HG02884 (cell line): ENCODE data around the gene SRRD.
A peak's percentile ranks its signal among the peaks of the same experiment; 100 is the strongest.
"Not testable (repeated sequence)": the region's sequence is repeated elsewhere in the genome, so short reads cannot be mapped to it uniquely, and the experiment has no call there.

Experiments
- ATAC-seq: cut with Tn5 transposase; IDR thresholded peaks from one replicate; pipeline ENCODE4 v1.9.1; 2021; ENCODE audit warnings: mild to moderate bottlenecking, moderate library complexity; ENCODE audit not compliant: unreplicated experiment

The SRRD gene, protein sequence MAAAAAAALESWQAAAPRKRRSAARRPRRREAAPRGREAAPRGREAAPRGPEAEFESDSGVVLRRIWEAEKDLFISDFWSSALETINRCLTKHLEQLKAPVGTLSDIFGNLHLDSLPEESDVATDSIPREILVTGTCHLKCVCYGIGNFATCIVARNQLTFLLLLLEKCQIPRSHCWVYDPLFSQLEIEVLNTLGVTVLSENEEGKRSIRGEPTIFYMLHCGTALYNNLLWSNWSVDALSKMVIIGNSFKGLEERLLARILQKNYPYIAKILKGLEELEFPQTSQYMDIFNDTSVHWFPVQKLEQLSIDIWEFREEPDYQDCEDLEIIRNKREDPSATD

DNA sequence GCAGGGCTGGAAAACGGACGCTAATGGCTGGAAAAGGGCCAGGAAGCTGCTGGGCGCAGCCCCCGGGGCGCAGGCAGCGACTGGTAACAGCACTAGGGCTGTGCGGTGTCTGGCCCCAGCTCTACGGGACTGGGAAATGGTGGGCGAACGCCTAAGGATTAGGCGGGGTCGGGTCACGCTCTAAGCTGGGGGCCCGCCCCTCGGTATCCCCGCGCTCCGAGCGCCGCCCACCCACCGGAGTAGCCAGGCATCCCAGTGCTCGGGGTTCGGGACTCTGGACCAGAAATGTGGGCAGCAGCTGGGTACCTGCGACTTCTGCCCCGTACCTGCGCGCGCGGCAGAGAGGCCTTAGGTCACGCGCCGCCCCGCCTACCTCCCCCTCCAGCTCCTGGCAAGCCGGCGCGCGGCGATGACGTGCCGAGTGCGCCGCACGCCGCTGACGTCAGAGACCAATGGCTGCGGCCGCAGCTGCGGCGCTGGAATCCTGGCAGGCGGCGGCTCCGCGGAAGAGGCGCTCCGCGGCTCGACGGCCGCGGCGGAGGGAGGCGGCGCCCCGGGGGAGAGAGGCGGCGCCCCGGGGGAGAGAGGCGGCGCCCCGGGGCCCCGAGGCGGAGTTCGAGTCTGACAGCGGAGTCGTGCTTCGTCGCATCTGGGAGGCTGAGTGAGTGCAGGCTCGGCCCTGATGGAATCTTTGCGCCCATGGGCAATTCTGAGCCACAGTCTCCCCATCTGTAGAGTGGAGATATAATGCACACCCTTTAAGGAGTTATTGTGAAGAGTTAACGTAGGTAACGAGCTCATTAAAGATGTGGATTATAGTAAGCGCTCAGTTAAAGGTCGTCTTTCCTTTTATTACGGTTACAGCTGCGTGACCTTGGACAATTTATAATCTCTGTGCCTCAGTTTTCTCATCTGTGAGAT is at the start of gene SRRD, which contains the start of gene HPS4:
Gene SRRD, plus strand, starts transcription at position 439 of the 921 bp plus-strand sequence. Its CDS starts 14 bp downstream, at position 453.
Gene HPS4, minus strand, starts transcription at position 345 of the 921 bp plus-strand sequence. CDS start 2,021 bp downstream, outside the sequence.
- peak; percentile 64 for ATAC-seq

DNA sequence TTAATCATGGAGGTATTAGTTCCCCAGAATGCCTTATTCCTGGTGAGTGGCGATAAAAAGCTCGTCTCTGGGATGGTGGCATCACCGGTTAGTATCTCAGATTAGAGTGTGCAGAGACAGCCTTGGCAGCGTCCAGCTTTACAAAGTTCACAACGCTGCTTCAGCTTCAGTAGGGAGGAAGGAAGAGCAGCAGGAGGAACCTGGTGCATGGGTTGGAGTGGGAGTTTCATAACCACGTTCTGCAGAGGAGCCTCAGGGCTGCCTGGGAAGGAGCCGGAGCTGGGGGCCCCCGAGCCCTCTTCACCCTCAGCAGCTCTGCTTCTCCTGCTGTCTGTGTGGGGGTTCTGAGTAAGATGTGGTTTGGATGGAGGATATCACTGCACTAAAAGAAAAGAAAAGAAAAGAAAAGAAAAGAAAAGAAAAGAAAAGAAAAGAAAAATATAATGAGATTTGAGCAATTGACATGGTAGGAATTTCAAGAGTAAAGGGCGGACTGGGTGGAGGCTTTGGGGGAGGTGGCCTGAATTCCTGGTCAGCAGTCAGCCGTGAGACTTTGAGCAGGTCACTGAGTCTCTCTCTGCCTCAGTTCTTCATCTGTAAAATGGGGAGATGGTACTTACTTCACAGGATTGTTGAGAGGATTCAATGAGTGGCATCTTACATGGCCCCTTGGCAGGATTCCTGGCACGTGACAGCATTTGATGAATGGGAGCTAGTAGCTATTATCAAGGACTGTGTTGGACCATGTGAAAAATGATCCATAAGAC is 48.2 kb upstream of the SRRD start:
- ATAC-seq = no peak

DNA sequence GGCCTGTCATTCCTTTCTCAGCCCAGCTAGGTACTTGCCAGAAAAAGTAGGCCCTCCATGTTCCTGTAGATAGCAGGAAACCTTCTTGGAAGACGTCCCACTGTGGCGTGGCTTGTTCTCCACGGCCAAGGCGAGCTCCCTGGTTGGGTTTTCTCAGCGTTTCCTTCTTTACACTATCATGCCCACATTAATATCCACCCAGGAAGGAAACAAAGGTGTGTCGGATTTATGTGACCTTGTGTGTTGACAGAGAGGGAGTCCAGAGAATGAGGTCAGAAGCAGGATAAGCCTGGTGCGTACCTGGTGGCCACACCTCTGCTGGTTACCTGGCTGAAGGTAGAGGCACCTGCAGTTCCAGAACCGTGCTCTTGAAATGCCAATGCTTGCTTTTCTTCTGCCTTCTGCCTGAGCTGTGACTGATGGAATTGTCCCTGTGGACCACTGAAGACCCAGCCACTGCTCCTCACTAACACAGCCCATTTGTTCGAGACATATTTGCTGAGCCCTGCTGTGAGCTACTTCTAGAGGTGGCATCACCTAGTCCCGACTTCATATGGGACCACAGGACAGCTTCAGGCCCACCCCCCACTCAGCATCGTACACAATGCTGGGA is 46.7 kb upstream of the SRRD start:
- ATAC-seq = no peak

DNA sequence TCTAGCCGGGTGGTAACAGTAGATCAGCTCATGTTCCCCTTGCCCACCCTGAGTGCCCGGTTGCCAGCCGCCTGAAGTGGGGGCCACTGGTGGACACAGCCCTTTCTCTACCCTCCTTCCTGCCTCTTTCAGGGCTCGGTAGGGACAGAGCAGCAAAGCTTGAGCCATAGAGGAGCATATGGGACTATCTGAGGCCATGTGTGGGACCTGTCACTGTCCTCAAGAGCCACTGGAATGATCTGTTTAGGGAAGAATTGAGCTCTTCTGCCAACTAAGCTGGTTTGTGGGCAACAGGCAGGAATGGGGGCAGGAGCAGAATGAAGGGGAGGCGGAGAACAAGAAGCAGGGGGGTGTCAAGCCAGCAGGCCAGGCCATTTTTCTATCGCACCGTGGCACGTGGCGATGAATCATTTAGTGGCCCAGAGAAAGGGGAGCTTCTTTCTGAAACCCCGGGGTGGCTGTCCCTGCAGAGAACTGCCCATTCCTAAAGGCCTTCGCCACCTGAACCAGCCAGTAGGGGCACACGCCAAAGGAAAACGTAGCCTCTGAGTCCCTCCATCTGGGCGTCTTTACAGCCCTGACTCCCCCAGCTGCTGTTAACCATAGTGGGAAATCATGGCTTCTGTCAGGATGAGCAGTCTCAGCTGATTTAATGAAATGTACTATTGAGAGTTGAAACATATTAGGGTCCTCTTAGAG is 45.8 kb upstream of the SRRD start:
- ATAC-seq = no peak

DNA sequence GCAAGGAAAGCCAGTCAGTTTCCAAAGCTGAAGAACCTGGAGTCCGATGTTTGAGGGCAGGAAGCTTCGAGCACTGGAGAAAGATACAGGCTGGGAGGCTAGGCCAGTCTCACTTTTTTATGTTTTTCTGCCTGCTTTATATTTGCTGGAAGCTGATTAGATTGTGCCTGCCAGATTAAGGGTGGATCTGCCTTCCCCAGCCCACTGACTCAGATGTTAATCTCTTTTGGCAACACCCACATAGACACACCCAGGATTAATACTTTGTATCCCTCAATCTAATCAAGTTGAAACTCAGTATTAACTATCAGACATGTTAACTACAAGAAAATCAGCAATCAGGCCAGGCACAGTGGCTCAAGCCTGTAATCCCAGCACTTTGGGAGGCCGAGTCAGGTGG is 44.9 kb upstream of the SRRD start:
- not testable (repeated sequence) for ATAC-seq

DNA sequence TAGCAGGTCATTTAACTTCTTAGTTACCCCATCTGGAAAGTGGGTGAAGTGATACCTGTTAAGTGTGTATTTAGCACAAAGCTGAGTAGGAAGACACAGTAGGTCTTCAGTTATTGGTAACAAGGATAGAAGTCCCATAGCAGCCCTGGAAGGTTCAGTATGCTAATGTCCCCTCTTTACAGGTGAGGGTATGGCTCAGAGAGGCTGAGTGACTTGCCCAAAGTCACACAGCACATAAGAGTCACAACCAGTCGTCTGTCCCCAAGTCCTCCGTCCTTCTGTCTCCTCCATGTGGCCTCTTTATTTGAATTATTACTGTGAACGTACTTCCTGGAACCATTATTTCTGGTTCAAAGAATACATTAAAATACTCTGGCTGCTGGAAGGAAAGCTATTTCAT is 44.1 kb upstream of the SRRD start:
- no peak for ATAC-seq

DNA sequence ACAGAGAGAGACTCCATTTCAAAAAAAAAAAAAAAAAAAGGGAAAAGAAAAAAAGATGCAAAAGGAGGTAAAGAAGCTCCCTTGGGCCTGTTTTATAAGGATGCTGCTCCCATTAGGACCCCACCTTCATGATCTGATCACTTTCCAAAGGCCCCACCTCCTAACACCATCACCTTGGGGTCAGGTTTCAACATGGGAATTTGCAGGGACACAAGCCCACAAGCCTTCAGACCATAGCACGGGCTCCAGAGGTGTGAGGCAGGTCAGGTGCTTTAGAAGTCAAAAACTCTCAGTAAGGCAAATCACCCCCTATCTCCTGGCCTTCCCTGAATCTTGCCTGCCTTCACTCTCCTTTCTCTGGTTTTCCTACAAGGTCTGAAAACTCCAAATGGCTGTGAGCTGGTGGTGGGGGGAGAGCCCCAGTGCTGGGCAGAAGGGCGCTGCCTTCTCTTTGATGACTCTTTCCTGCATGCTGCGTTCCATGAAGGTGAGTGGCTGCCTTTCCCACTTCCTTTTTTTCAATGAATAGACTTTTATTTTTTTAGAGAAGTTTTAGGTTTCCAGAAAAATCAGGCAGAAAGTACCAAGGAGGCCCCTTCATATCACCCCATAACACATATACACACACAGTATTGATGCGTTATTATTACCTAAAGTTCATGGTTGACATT is 41.5 kb upstream of the SRRD start:
- ATAC-seq = no peak

DNA sequence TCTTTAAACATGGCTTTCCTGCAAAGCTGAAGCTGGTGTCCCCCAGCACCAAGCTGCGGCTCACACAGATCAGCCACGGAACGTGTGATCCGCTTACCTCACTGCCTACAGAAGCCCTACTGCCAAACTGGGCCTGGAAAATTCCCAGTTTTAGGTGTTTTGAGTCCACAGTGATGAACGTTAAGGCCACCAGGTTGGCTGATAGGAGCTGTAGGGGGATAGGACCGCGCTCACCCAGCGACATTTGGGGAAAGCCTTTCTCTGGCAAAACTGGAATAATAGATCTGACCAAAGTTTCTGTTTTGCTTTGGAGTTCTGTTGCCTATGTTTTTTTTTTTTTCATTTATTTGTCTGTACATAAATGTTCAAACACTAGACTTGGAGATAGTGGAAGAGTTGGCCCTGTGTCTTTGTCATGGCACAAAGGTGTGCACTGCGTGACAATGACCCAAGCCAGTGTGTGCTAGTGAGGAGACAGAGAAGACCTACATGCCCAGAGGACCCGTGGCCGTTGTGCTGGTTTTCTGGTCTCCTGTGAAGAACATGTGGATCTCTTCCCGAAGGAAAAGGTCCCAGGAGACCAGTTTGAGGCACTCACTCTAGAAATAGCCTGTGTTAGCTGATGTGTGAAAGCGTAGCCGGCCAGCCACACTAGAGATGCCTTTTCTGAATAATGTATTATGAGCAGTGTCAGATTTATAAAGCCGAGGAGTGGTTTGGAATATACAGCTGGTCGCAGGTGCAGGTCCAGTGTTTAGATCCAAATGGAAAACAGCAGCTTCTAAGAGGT is 39.6 kb upstream of the SRRD start:
- ATAC-seq = no peak

DNA sequence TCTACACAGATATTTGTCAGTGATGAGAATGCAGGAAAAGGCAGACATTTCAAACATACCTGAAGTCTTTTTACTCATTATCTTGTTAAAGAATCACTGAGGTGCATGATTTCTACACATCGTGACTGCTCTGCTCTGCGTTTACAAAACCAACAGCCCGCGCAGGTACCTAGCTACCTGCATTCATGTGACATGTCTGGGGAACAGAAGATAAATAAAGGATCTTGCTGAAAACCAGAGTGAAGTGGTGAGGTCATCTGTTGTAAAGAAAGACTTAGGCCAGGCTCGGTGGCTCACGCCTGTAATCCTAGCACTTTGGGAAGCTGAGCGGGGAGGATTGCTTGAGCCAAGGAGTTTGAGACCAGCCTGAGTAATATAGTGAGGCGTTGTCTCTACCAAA is 38.9 kb upstream of the SRRD start:
- ATAC-seq = no peak

DNA sequence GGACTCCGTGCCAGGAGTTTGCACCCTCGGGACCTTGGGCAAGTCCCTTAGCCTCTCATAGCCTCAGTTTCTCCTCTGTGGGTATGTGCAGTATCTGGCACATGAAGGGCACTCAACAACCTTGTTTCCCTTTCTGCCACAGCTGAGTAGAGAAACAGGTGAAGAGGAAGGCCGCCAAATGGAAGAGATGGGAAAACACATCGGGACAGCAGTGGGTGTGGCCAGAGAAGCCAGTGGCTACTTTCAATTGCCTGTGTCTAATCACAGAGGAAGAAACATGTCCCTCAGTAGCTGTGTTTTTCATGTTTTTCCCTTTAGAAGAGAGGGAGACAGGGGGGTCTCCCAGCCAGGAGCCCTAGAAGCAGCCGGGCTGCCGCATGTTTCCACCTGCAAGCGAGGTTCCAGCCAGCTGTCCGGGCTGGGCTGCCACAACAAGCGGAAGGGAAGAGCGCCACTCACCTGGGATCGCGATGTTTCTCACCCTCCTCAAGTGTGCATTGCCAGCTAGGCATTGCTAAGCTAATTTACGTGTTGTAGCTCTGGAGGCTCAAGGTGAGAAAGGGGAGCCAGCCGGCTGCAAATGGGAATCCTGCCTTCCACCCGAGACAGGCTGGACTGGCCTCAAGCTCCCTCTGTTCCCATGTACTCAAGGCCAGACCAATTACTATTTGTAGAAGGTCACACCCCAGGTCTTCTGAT is 38.0 kb upstream of the SRRD start:
- ATAC-seq = no peak

DNA sequence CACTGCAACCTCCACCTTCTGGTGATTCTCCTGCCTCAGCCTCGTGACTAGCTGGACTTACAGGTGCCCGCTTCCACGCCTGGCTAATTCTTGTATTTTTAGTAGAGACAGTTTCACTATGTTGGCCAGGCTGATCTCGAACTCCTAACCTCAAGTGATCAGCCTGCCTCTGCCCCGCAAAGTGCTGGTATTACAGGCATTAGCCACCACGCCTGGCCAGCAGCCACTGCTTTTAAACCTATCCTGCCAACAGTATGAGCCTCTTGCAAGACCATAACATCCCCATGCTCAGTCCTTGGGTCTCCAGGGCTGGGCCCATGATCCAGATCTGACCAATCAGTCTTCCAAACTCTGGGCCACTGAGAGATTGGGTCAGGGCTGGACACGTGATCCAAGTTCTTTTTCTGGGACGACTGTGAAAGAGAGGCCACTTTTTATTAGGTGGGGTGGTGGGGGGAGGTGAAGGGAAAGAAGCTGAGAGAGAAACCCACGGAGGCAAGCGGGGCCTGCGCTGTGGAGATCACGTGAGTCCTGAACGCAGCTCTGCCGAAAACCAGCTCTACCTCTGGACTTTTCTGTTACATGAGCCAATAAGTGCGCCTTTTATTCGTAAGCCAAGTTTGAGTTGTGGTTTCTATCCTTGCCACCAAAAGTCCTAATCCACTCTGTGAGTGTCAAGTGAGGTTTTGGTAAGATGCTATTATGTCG is 36.7 kb upstream of the SRRD start:
- ATAC-seq = no peak

DNA sequence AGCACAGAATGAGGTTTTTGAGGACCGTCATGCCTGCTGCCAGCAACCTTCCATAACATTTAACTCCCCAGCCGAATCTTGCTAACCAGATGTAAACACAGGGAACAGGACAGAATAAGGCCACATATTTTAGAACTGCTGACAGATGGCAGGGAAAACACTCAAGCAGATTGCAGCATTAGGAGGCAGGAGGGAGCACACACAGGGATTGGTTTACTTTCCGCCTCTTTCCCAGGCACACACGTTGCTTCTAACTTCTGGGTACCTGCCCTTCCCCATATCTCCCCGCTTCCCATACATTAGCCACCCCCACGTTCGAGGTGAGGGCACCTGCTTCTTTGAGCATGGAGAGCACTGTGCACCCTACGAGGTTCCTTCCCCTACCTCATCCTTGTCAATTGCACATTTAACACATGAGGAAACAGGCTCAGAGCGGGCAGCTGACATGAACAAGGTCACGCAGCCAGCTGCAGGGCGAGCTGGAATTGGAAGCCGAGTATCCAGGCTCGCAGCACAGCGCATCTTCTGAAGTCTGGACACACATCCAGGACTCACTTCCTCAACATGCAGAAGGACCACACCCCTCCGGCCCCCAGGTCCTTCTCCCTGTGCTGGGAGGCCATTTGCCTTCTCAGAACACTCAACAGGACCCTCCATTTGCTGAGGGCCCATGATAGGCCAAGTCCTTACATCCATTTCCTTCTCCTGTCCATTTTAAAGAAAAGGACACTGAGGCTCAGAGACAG is 35.9 kb upstream of the SRRD start:
- no peak for ATAC-seq

DNA sequence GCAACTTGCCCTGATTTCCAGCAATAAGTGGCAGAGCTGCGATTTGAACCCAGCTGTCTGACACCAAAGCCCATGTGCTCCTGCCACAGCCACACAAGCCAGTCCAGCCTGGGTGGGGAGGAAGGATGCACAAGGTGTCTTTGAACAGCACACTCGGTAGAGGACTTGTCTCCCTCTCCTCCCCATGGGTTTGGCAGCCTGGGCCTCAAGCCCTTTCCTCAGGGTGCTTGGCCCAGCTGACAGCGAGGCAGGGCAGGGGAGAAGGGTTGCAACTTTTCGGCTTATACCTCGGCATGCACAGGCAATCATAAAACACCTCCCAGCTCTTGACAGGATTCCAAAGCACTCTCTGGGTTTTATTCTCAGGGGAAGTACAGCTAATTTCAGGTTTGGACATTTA is 35.3 kb upstream of the SRRD start:
- no peak for ATAC-seq

DNA sequence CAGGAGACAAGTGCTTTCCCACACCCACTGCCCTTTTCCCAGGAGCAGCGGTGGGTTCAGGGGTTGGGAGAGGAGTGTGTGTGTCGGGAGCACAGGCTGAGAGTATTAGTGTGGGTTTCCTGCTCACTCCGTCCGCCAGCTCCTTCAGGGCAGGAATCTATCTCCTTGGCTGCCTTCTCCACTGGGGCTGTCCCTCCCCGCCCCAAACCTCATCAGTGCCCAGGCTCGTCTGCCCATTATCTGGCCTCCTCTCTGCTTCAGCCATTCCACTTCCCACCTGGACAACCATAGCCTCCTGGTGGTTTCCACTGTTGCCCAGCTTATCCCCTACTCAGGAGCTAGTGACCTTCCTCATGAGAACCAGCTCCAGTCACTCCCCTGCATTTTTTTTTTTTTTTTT is 34.7 kb upstream of the SRRD start:
- no peak for ATAC-seq

DNA sequence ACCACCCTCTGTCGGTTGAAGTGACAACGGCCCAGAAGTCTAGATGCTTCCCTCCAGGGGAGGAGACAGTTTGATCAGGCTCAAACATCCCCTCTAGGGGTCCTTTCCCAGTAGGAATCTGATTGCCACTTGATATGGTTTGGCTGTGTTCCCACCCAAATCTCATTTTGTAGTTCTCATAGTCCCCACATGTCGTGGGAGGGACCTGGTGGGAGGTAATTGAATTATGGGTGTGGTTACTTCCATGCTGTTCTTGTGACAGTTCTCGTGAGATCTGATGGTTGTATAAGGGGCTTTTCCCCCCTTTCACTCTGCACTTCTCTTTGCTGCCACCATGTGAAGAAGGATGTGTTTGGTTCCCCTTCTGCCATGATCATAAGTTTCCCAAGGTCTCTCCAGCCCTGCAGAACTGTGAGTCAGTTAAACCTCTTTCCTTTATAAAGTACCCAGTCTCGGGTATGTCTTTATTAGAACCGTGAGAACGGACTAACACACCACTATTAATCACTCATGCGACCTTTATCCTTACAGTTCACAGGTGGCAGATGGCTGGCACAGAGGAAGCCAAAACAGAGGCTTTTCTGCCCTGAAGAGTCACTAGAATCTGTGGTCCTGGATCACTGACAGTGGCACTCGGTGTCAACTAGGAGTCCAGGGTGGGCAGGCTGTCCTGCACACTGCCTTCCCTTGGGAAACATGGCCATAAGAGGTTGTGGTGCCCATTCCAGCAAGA is 33.1 kb upstream of the SRRD start:
- ATAC-seq = no peak
